ENCODE data around the gene SACM1L.

The SACM1L gene

DNA sequence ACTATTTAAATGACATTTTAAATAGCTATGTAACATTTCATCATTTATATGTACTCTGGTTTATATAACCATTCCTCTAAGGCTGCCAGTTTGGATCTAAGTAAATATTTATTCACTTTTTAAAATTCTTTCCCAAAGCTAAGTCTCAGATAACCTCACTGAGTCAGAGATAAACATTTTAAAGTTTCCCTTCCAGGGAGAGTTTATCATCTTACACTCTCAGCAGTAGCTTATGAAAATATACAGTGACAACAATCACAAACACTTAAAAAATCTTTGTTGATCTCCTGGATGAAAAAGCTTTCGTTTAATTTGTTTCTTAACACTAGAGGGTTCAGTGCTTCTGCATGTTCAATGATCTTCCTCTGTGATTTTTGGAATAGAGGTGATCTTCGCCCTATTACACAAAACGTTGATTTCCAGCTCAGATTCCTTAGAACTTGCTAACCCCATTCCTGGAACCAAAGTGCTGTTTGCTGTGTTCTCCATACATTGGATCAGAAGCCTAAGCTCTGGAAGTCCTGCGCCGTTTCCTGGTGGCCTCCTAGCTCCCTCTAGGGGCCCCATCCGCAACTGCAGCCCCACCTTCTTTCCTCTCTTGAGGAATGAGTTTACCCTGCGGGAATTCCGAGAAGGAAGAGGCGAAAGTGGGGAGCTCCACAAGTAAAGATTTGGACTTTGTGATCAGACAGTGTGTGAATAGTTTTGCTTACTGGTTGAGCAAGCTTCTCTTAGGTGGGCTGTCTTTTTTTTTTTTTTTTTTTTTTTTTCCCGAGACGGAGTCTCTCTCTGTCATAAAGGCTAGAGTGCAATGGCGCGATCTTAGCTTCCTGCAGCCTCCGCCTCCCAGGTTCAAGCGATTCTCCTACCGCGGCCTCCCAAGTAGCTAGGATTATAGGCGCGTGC, 29.3 kb upstream of the SACM1L start:
- H3K27ac ChIP-seq (ENCODE audit: extremely low read depth, low read depth, low read length), result no peak overlapping the region
- H3K4me3 ChIP-seq (ENCODE audit: low read depth, low read length), result no peak overlapping the region
- H3K9me3 ChIP-seq (ENCODE audit: control insufficient read depth, insufficient read depth, low read depth, low read length), result no peaks in the 10 kb centered on the region
- no peaks in the 10 kb centered on the region for H3K4me1 ChIP-seq (ENCODE audit: control insufficient read depth, insufficient read depth, low read length)
- ChIA-PET CTCF (interaction anchor here (0.6 to 3.2 kb wide), 44 partner anchors 9 to 1272 kb away, joined by 3 to 33 read pairs (median 4); partner anchors contain the start of genes LIMD1 and SACM1L), POLR2A (interaction anchor here (0.7 kb wide), 1 partner anchor 21 kb away, joined by 4 read pairs; no protein-coding TSS in a partner anchor)
- H3K36me3 ChIP-seq (ENCODE audit: control insufficient read depth in 2 of 2, insufficient read depth in 1 of 2, low read length in 2 of 2), result peaks cover 0 to 3% of the 10 kb centered on the region in 2 experiments; a peak in 1 of 3 replicates
- TF ChIP-seq, protein P1, sequence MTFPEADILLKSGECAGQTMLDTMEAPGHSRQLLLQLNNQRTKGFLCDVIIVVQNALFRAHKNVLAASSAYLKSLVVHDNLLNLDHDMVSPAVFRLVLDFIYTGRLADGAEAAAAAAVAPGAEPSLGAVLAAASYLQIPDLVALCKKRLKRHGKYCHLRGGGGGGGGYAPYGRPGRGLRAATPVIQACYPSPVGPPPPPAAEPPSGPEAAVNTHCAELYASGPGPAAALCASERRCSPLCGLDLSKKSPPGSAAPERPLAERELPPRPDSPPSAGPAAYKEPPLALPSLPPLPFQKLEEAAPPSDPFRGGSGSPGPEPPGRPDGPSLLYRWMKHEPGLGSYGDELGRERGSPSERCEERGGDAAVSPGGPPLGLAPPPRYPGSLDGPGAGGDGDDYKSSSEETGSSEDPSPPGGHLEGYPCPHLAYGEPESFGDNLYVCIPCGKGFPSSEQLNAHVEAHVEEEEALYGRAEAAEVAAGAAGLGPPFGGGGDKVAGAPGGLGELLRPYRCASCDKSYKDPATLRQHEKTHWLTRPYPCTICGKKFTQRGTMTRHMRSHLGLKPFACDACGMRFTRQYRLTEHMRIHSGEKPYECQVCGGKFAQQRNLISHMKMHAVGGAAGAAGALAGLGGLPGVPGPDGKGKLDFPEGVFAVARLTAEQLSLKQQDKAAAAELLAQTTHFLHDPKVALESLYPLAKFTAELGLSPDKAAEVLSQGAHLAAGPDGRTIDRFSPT (tag by site-specific recombination; IDR thresholded peaks at IDR 0.05), result no peak
- no peak for TF ChIP-seq ZNF514 (tag by site-specific recombination; IDR thresholded peaks at IDR 0.05)
- TF ChIP-seq ZNF266 (tag by site-specific recombination; IDR thresholded peaks at IDR 0.05; ENCODE audit: low read depth), result no peak
- TF ChIP-seq, protein P2, sequence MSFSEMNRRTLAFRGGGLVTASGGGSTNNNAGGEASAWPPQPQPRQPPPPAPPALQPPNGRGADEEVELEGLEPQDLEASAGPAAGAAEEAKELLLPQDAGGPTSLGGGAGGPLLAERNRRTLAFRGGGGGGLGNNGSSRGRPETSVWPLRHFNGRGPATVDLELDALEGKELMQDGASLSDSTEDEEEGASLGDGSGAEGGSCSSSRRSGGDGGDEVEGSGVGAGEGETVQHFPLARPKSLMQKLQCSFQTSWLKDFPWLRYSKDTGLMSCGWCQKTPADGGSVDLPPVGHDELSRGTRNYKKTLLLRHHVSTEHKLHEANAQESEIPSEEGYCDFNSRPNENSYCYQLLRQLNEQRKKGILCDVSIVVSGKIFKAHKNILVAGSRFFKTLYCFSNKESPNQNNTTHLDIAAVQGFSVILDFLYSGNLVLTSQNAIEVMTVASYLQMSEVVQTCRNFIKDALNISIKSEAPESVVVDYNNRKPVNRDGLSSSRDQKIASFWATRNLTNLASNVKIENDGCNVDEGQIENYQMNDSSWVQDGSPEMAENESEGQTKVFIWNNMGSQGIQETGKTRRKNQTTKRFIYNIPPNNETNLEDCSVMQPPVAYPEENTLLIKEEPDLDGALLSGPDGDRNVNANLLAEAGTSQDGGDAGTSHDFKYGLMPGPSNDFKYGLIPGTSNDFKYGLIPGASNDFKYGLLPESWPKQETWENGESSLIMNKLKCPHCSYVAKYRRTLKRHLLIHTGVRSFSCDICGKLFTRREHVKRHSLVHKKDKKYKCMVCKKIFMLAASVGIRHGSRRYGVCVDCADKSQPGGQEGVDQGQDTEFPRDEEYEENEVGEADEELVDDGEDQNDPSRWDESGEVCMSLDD (tag by site-specific recombination; IDR thresholded peaks at IDR 0.05), result no peak
- TF ChIP-seq, protein P3, sequence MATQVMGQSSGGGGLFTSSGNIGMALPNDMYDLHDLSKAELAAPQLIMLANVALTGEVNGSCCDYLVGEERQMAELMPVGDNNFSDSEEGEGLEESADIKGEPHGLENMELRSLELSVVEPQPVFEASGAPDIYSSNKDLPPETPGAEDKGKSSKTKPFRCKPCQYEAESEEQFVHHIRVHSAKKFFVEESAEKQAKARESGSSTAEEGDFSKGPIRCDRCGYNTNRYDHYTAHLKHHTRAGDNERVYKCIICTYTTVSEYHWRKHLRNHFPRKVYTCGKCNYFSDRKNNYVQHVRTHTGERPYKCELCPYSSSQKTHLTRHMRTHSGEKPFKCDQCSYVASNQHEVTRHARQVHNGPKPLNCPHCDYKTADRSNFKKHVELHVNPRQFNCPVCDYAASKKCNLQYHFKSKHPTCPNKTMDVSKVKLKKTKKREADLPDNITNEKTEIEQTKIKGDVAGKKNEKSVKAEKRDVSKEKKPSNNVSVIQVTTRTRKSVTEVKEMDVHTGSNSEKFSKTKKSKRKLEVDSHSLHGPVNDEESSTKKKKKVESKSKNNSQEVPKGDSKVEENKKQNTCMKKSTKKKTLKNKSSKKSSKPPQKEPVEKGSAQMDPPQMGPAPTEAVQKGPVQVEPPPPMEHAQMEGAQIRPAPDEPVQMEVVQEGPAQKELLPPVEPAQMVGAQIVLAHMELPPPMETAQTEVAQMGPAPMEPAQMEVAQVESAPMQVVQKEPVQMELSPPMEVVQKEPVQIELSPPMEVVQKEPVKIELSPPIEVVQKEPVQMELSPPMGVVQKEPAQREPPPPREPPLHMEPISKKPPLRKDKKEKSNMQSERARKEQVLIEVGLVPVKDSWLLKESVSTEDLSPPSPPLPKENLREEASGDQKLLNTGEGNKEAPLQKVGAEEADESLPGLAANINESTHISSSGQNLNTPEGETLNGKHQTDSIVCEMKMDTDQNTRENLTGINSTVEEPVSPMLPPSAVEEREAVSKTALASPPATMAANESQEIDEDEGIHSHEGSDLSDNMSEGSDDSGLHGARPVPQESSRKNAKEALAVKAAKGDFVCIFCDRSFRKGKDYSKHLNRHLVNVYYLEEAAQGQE (tag by site-specific recombination; IDR thresholded peaks at IDR 0.05), result no peak
- TF ChIP-seq ZNF654 (tag by site-specific recombination; IDR thresholded peaks at IDR 0.05; ENCODE audit: low read depth), result peak; percentile 28; the same call in 1 of the 2 replicates
- TF ChIP-seq, protein P4, sequence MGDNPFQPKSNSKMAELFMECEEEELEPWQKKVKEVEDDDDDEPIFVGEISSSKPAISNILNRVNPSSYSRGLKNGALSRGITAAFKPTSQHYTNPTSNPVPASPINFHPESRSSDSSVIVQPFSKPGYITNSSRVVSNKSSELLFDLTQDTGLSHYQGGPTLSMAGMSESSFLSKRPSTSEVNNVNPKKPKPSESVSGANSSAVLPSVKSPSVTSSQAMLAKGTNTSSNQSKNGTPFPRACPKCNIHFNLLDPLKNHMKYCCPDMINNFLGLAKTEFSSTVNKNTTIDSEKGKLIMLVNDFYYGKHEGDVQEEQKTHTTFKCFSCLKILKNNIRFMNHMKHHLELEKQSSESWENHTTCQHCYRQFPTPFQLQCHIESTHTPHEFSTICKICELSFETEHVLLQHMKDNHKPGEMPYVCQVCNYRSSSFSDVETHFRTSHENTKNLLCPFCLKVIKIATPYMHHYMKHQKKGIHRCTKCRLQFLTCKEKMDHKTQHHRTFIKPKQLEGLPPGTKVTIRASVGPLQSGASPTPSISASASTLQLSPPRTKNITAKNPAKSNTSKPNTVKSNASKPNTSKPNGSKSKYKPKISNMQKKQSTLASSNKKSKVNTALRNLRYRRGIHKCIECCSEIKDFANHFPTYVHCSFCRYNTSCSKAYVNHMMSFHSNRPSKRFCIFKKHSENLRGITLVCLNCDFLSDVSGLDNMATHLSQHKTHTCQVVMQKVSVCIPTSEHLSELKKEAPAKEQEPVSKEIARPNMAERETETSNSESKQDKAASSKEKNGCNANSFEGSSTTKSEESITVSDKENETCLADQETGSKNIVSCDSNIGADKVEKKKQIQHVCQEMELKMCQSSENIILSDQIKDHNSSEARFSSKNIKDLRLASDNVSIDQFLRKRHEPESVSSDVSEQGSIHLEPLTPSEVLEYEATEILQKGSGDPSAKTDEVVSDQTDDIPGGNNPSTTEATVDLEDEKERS (tag by site-specific recombination; IDR thresholded peaks at IDR 0.05), result no peak
- TF ChIP-seq ZNF670 (tag by site-specific recombination; IDR thresholded peaks at IDR 0.05; ENCODE audit: low read depth), result no peak
- TF ChIP-seq, protein P5, sequence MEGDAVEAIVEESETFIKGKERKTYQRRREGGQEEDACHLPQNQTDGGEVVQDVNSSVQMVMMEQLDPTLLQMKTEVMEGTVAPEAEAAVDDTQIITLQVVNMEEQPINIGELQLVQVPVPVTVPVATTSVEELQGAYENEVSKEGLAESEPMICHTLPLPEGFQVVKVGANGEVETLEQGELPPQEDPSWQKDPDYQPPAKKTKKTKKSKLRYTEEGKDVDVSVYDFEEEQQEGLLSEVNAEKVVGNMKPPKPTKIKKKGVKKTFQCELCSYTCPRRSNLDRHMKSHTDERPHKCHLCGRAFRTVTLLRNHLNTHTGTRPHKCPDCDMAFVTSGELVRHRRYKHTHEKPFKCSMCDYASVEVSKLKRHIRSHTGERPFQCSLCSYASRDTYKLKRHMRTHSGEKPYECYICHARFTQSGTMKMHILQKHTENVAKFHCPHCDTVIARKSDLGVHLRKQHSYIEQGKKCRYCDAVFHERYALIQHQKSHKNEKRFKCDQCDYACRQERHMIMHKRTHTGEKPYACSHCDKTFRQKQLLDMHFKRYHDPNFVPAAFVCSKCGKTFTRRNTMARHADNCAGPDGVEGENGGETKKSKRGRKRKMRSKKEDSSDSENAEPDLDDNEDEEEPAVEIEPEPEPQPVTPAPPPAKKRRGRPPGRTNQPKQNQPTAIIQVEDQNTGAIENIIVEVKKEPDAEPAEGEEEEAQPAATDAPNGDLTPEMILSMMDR (tag by site-specific recombination; IDR thresholded peaks at IDR 0.05), result peak; percentile 13; the same call in 1 of the 2 replicates
- peak; percentile 66 for TF ChIP-seq SETDB1 (IDR thresholded peaks at IDR 0.05; ENCODE audit: insufficient read length, low read length)
- TF ChIP-seq KLF16 (tag by site-specific recombination; IDR thresholded peaks at IDR 0.05), result no peak
- no peak for TF ChIP-seq ZNF335 (tag by site-specific recombination; conservative IDR thresholded peaks at IDR 0.05)
- TF ChIP-seq, protein P6, sequence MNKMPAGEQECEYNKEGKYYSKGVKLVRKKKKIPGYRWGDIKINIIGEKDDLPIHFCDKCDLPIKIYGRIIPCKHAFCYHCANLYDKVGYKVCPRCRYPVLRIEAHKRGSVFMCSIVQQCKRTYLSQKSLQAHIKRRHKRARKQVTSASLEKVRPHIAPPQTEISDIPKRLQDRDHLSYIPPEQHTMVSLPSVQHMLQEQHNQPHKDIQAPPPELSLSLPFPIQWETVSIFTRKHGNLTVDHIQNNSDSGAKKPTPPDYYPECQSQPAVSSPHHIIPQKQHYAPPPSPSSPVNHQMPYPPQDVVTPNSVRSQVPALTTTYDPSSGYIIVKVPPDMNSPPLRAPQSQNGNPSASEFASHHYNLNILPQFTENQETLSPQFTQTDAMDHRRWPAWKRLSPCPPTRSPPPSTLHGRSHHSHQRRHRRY (tag by site-specific recombination; IDR thresholded peaks at IDR 0.05), result no peak
- no peak for TF ChIP-seq EGR2 (tag by site-specific recombination; IDR thresholded peaks at IDR 0.05; ENCODE audit: low read depth)
- peak; percentile 69 for TF ChIP-seq TRIM28 (IDR thresholded peaks at IDR 0.05; ENCODE audit: borderline replicate concordance, low read length)
- TF ChIP-seq, protein P7, sequence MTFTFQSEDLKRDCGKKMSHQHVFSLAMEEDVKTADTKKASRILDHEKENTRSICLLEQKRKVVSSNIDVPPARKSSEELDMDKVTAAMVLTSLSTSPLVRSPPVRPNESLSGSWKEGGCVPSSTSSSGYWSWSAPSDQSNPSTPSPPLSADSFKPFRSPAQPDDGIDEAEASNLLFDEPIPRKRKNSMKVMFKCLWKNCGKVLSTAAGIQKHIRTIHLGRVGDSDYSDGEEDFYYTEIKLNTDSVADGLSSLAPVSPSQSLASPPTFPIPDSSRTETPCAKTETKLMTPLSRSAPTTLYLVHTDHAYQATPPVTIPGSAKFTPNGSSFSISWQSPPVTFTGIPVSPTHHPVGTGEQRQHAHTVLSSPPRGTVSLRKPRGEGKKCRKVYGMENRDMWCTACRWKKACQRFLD (tag by site-specific recombination; IDR thresholded peaks at IDR 0.05), result no peak
- peak; percentile 45; the same call in 1 of the 2 replicates for TF ChIP-seq IKZF3 (tag by site-specific recombination; IDR thresholded peaks at IDR 0.05)
- TF ChIP-seq, protein P8, sequence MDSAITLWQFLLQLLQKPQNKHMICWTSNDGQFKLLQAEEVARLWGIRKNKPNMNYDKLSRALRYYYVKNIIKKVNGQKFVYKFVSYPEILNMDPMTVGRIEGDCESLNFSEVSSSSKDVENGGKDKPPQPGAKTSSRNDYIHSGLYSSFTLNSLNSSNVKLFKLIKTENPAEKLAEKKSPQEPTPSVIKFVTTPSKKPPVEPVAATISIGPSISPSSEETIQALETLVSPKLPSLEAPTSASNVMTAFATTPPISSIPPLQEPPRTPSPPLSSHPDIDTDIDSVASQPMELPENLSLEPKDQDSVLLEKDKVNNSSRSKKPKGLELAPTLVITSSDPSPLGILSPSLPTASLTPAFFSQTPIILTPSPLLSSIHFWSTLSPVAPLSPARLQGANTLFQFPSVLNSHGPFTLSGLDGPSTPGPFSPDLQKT (IDR thresholded peaks at IDR 0.05; ENCODE audit: borderline replicate concordance, low read depth, low read length), result no peak

Measured in HEK293 (cell line).